ENCODE data around the gene CDH4.

- no peak for TF ChIP-seq ATF1 (CRISPR knock-in tag; IDR thresholded peaks at IDR 0.05)
- TF ChIP-seq SATB2 (CRISPR knock-in tag; IDR thresholded peaks at IDR 0.05), result no peak
- TF ChIP-seq ZNF512 (CRISPR knock-in tag; IDR thresholded peaks at IDR 0.05), result no peak
- TF ChIP-seq CTCF (CRISPR knock-in tag; IDR thresholded peaks at IDR 0.05), result no peak
- no peak for TF ChIP-seq RXRA (CRISPR knock-in tag; IDR thresholded peaks at IDR 0.05)
- no peak for TF ChIP-seq ASH2L (IDR thresholded peaks at IDR 0.05; ENCODE audit: insufficient read length, low read depth, low read length)
- no peak for TF ChIP-seq REST (IDR thresholded peaks at IDR 0.05; ENCODE audit: borderline replicate concordance in 1 of 2, low read depth in 1 of 2, low read length in 2 of 2)
- no peak for TF ChIP-seq ETV5 (CRISPR knock-in tag; IDR thresholded peaks at IDR 0.05; ENCODE audit: borderline replicate concordance)
- TF ChIP-seq YY1 (IDR thresholded peaks at IDR 0.05; ENCODE audit: insufficient read depth, insufficient replicate concordance, low read depth, low read length), result no peak
- TF ChIP-seq NCOA2 (CRISPR knock-in tag; IDR thresholded peaks at IDR 0.05), result no peak
- no peak for TF ChIP-seq THAP7 (CRISPR knock-in tag; IDR thresholded peaks at IDR 0.05)
- TF ChIP-seq EZH2 (conservative IDR thresholded peaks at IDR 0.05; ENCODE audit: low read depth, low read length), result no peak
- TF ChIP-seq ETV6 (CRISPR knock-in tag; conservative IDR thresholded peaks at IDR 0.05), result no peak
- no peak for TF ChIP-seq CBX5 (CRISPR knock-in tag; IDR thresholded peaks at IDR 0.05; ENCODE audit: borderline replicate concordance)
Measured at GRCh38 chr20:61529354-61529753, 277.3 kb downstream of the CDH4 start.

Data from HepG2 (cell line).